GM18951 (cell line): Measurements from ENCODE around the gene KSR1.

Source experiments
- POLR2A ChIP-seq: IDR thresholded peaks from 4 replicates; pipeline ENCODE4 v1.6.1; 2011; ENCODE audit warnings: mild to moderate bottlenecking; ENCODE audit not compliant: insufficient read length, insufficient read depth; ENCODE audit errors: extremely low read depth
- in situ Hi-C: fragments of 300-500 bp; cut with MboI; formaldehyde crosslinking; loops from one replicate; pipeline ENCODE4 v1.12.0; 2022; ENCODE audit warnings: low sequenced_read_pairs, mixed read lengths, inconsistent platforms; ENCODE audit not compliant: unreplicated experiment

Gene KSR1

GRCh38 chr17:27572665-27573064, 116.4 kb downstream of the KSR1 start:
- no peak for TF ChIP-seq POLR2A
- in situ Hi-C loops, result no loop called here

- in situ Hi-C loops, result no loop called here
- no peak for TF ChIP-seq POLR2A
Measured at GRCh38 chr17:27573548-27573947, 117.3 kb downstream of the KSR1 start.

GRCh38 chr17:27573971-27574525, 117.8 kb downstream of the KSR1 start:
- in situ Hi-C loops, result no loop called here

GRCh38 chr17:27575096-27575911, 119.1 kb downstream of the KSR1 start:
- no peak for TF ChIP-seq POLR2A
- in situ Hi-C loops, result loop anchor here (25.0 kb wide), 1 partner anchor 338 kb away; no protein-coding TSS in a partner anchor

More at GRCh38 chr17:27573971-27574525, 117.8 kb downstream of the KSR1 start:
- TF ChIP-seq POLR2A, result no peak

- in situ Hi-C loops, result loop anchor here (25.0 kb wide), 1 partner anchor 339 kb away; no protein-coding TSS in a partner anchor
- no peak for TF ChIP-seq POLR2A
Measured at GRCh38 chr17:27575912-27576252, 119.6 kb downstream of the KSR1 start.

GRCh38 chr17:27576477-27577083, 120.3 kb downstream of the KSR1 start:
- no peak for TF ChIP-seq POLR2A
- in situ Hi-C loops, result loop anchor here (25.0 kb wide), 1 partner anchor 339 kb away; no protein-coding TSS in a partner anchor

GRCh38 chr17:27577121-27577761, 121.0 kb downstream of the KSR1 start:
- TF ChIP-seq POLR2A, result no peak
- in situ Hi-C loops, result loop anchor here (25.0 kb wide), 1 partner anchor 340 kb away; no protein-coding TSS in a partner anchor

- in situ Hi-C loops, result loop anchor here (25.0 kb wide), 1 partner anchor 341 kb away; no protein-coding TSS in a partner anchor
Measured at GRCh38 chr17:27577884-27578717, 121.9 kb downstream of the KSR1 start.

GRCh38 chr17:27578718-27579085, 122.5 kb downstream of the KSR1 start:
- in situ Hi-C loops, result loop anchor here (25.0 kb wide), 1 partner anchor 341 kb away; no protein-coding TSS in a partner anchor
- no peak for TF ChIP-seq POLR2A

More at GRCh38 chr17:27577884-27578717, 121.9 kb downstream of the KSR1 start:
- TF ChIP-seq POLR2A, result no peak

GRCh38 chr17:27579304-27579703, 123.1 kb downstream of the KSR1 start:
- in situ Hi-C loops, result loop anchor here (25.0 kb wide), 1 partner anchor 342 kb away; no protein-coding TSS in a partner anchor

GRCh38 chr17:27579897-27580321, 123.7 kb downstream of the KSR1 start:
- TF ChIP-seq POLR2A, result no peak
- in situ Hi-C loops, result loop anchor here (25.0 kb wide), 1 partner anchor 343 kb away; no protein-coding TSS in a partner anchor

More at GRCh38 chr17:27579304-27579703, 123.1 kb downstream of the KSR1 start:
- no peak for TF ChIP-seq POLR2A

GRCh38 chr17:27581016-27581415, 124.8 kb downstream of the KSR1 start:
- in situ Hi-C loops, result loop anchor here (25.0 kb wide), 1 partner anchor 344 kb away; no protein-coding TSS in a partner anchor
- TF ChIP-seq POLR2A, result no peak
